HG03439 (cell line): ENCODE results near the gene PSD4.

ENCODE experiments used
- ATAC-seq: cut with Tn5 transposase; IDR thresholded peaks from one replicate; pipeline ENCODE4 v1.9.1; 2021; ENCODE audit warnings: mild to moderate bottlenecking, moderate library complexity; ENCODE audit not compliant: unreplicated experiment

Gene PSD4

GRCh38 chr2:113167115-113167932 is 6.4 kb upstream of the PSD4 start:
- ATAC-seq = no peak

- no peak for ATAC-seq
Measured at GRCh38 chr2:113167962-113168340, 5.8 kb upstream of the PSD4 start.

GRCh38 chr2:113169002-113169530 is 4.7 kb upstream of the PSD4 start:
- no peak for ATAC-seq

- no peak for ATAC-seq
Measured at GRCh38 chr2:113169586-113169985, 4.2 kb upstream of the PSD4 start.

GRCh38 chr2:113171334-113172075 is 2.3 kb upstream of the PSD4 start:
- no peak for ATAC-seq

- ATAC-seq = no peak
Measured at GRCh38 chr2:113172721-113173541, 840 bp upstream of the PSD4 start.

GRCh38 chr2:113174376-113174750 is 592 bp downstream of the PSD4 start:
- ATAC-seq = no peak

GRCh38 chr2:113175042-113175628 is 1.4 kb downstream of the PSD4 start:
- peak; percentile 68 for ATAC-seq

- ATAC-seq = no peak
Measured at GRCh38 chr2:113175736-113176695, 2.2 kb downstream of the PSD4 start.

- no peak for ATAC-seq
Measured at GRCh38 chr2:113176696-113177355, 3.1 kb downstream of the PSD4 start.

GRCh38 chr2:113178069-113178746 is 4.4 kb downstream of the PSD4 start:
- no peak for ATAC-seq

- ATAC-seq = no peak
Measured at GRCh38 chr2:113178891-113179290, 5.1 kb downstream of the PSD4 start.

- no peak for ATAC-seq
Measured at GRCh38 chr2:113179446-113180045, 5.8 kb downstream of the PSD4 start.

- ATAC-seq = no peak
Measured at GRCh38 chr2:113180131-113180946, 6.6 kb downstream of the PSD4 start.

- no peak for ATAC-seq
Measured at GRCh38 chr2:113181258-113182051, 7.7 kb downstream of the PSD4 start.

- ATAC-seq = no peak
Measured at GRCh38 chr2:113182471-113183260, 8.9 kb downstream of the PSD4 start.
